Kidney (tissue), 14 donors: ENCODE measurements around the gene TEPSIN. TPM values are rescaled to one million over a fixed set of nuclear protein-coding genes. Genes with fewer than 3 reads are reported as not detected.

Experiments used
- DNase-seq, 5 donors: peaks; one replicate each; pipeline ENCODE4 v3.0.0-alpha.2; 2013 to 2020
- FAIRE-seq: peaks from 2 replicates; lab custom pipeline; 2012; peaks lifted over from hg19 to GRCh38; lab: Jason Lieb, UNC
- H3K27ac ChIP-seq, 2 donors: one replicate each; pipeline ENCODE4 v1.7.0; 2013; ENCODE audit warnings: low read depth in 2 of 2, low read length in 2 of 2, inconsistent platforms in 1 of 2
- H3K27me3 ChIP-seq: one replicate; pipeline ENCODE4 v1.7.1; 2013; ENCODE audit warnings: low read length, inconsistent platforms; ENCODE audit not compliant: control insufficient read depth, insufficient read depth
- H3K36me3 ChIP-seq, 3 donors: one replicate each; pipeline versions ENCODE4 v1.7.0 to v1.7.1; 2013; ENCODE audit warnings: low read length in 3 of 3, control low read depth in 1 of 3, inconsistent platforms in 1 of 3; ENCODE audit not compliant: insufficient read depth in 3 of 3, control insufficient read depth in 2 of 3
- H3K4me1 ChIP-seq, 3 donors: one replicate each; pipeline versions ENCODE4 v1.7.0 to v1.7.1; 2013; ENCODE audit warnings: low read length in 3 of 3, inconsistent platforms in 1 of 3, low read depth in 1 of 3; ENCODE audit not compliant: control insufficient read depth in 2 of 3, insufficient read depth in 2 of 3
- H3K4me3 ChIP-seq, 3 donors: one replicate each; pipeline versions ENCODE4 v1.7.0 to v1.8.1; 2013; ENCODE audit warnings: low read length in 3 of 3, control low read depth in 1 of 3, inconsistent platforms in 1 of 3
- H3K9ac ChIP-seq, 3 donors: one replicate each; pipeline versions ENCODE4 v1.7.0 to v1.7.1; 2013; ENCODE audit warnings: low read length in 3 of 3, control low read depth in 1 of 3, inconsistent platforms in 1 of 3
- H3K9me3 ChIP-seq, 3 donors: one replicate each; pipeline versions ENCODE4 v1.7.0 to v1.7.1; 2013; ENCODE audit warnings: low read length in 3 of 3, control low read depth in 1 of 3, inconsistent platforms in 1 of 3; ENCODE audit not compliant: control insufficient read depth in 2 of 3, insufficient read depth in 1 of 3
- intact Hi-C: fragments of 100-400 bp; cut with DNase I; formaldehyde crosslinking; loops from one replicate; pipeline ENCODE4 v1.11.1; 2022
- polyA plus RNA-seq: library from polyadenylated mRNA; stranded (reverse); fragments of 350-450 nt; fragmentation: Illumina TruSeq; extraction: RNeasy Lipid Tissue Mini Kit (QIAGEN cat#74804); gene quantifications from one replicate; pipeline ENCODE4 v1.2.3, GENCODE V29; 2014; ENCODE audit warnings: low read depth, low replicate concordance; ENCODE audit not compliant: insufficient read depth
- total RNA-seq: library from RNA; stranded (reverse); fragmentation: NEBNext Ultra II Directional; extraction: Animal tissue kit (Norgen Biotek cat#: 25700); gene quantifications from one replicate; pipeline ENCODE4 v1.2.1, GENCODE V29; 2021
- TF ChIP-seq, protein P1 (sequence below): IDR thresholded peaks from 3 replicates; pipeline ENCODE4 v1.5.1; 2012; ENCODE audit warnings: mild to moderate bottlenecking, moderate library complexity, borderline replicate concordance; ENCODE audit not compliant: insufficient read depth; ENCODE audit errors: extremely low read depth
- donor health status: control.
- donor health status: control.
- donor health status: control.
- donor health status: control.
- donor health status: control.
- donor health status: DM: yes; HTN: yes; CAD: no.
- donor health status: Normal renal cell carcinoma (clear cell type).

Gene TEPSIN
- total and polyA plus RNA-seq, 2 donors from 2014 or later = 13.9 to 42.8 TPM

GRCh38 chr17:81233316-81233715, 5.5 kb downstream of the TEPSIN start:
- intact Hi-C loops = no loop called here
- TF ChIP-seq, protein P1, sequence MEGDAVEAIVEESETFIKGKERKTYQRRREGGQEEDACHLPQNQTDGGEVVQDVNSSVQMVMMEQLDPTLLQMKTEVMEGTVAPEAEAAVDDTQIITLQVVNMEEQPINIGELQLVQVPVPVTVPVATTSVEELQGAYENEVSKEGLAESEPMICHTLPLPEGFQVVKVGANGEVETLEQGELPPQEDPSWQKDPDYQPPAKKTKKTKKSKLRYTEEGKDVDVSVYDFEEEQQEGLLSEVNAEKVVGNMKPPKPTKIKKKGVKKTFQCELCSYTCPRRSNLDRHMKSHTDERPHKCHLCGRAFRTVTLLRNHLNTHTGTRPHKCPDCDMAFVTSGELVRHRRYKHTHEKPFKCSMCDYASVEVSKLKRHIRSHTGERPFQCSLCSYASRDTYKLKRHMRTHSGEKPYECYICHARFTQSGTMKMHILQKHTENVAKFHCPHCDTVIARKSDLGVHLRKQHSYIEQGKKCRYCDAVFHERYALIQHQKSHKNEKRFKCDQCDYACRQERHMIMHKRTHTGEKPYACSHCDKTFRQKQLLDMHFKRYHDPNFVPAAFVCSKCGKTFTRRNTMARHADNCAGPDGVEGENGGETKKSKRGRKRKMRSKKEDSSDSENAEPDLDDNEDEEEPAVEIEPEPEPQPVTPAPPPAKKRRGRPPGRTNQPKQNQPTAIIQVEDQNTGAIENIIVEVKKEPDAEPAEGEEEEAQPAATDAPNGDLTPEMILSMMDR = no peak
- no peaks in the 10 kb centered on the region for H3K27me3 ChIP-seq
- peaks cover 5 to 10% (median 5%) of the 10 kb centered on the region in 3 donors for H3K36me3 ChIP-seq
- H3K4me3 ChIP-seq = no peak overlapping the region
- no peak overlapping the region for H3K9ac ChIP-seq
- peaks cover 0 to 13% (median 8%) of the 10 kb centered on the region in 3 donors for H3K4me1 ChIP-seq
- FAIRE-seq (no peak), DNase-seq (peak in 1 of 5 donors; percentile 64)
- no peaks in the 10 kb centered on the region for H3K9me3 ChIP-seq
- no peak overlapping the region for H3K27ac ChIP-seq

DNA sequence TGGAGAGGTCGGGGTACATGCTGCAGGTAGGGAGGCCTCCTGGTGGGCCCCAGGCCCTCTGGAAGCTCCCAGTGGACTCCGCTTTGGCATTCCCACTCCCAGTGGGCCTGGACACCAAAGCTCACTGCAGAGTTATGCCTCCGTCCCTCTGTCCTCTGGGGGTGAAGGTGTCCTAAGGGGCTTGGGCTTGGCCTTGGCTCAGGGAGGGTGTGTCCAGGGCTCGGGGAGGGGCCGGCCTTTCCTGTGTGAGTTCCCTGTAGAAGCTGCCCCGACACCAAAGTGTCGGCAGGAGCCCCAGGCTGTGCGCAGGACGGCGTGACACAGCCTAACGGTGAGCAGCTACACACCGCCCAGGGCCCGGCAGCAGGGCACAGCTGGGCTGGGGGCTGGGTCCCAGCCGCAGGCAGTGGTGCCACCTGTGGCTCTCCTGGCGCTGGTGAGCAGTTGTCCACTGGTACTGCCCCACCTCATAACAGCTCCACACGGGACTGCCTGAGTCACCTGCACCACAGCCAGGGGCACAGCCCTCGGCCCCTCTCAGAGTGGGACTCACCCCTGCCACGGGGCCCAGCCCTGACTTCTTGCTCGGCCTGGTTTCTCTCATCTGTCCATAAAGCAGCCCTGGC, 6.1 kb downstream of the TEPSIN start:
- H3K9me3 ChIP-seq = no peaks in the 10 kb centered on the region
- intact Hi-C loops = no loop called here
- H3K4me3 ChIP-seq = no peak overlapping the region
- FAIRE-seq (no peak), DNase-seq (peak in 1 of 5 donors; percentile 66)
- no peak overlapping the region for H3K27ac ChIP-seq
- peaks cover 0 to 7% (median 5%) of the 10 kb centered on the region in 3 donors for H3K4me1 ChIP-seq
- H3K27me3 ChIP-seq = no peaks in the 10 kb centered on the region
- peaks cover 5 to 10% (median 5%) of the 10 kb centered on the region in 3 donors for H3K36me3 ChIP-seq
- H3K9ac ChIP-seq = no peak overlapping the region
- TF ChIP-seq, protein P1 = no peak

- Histone ChIP-seq H3K9me3 (no peaks in the 10 kb centered on the region), H3K27me3 (no peaks in the 10 kb centered on the region), H3K36me3 (peaks cover 5 to 10% (median 5%) of the 10 kb centered on the region in 3 donors), H3K9ac (no peak overlapping the region), H3K4me1 (no peaks in the 10 kb centered on the region), H3K4me3 (no peak overlapping the region), H3K27ac (no peak overlapping the region)
- DNase-seq (peak in 1 of 5 donors; percentile 70), FAIRE-seq (no peak)
- TF ChIP-seq, protein P1 = no peak
- intact Hi-C loops = no loop called here
Observed at GRCh38 chr17:81231766-81232581, 6.9 kb downstream of the TEPSIN start.
